Activated T-cell treated with anti-CD3 and anti-CD28 coated beads, Interleukin-2, amount 50 U/mL, for 4 hours (primary cell): Measurements from ENCODE around the gene MNT. TPM values are rescaled to one million over a fixed set of nuclear protein-coding genes. Genes with fewer than 3 reads are reported as not detected.

ENCODE experiments used
- ATAC-seq, 2 donors: fragments of 200-7000 bp; cut with Tn5 transposase; one replicate each; pipeline ENCODE4 v1.10.0; 2021
- DNase-seq: peaks from one replicate; pipeline ENCODE4 v3.0.0-alpha.2; 2020
- H3K27me3 Mint-ChIP-seq: one replicate; pipeline ENCODE4 v1.8.0; 2021; ENCODE audit warnings: low read depth, mixed read lengths
- H3K36me3 Mint-ChIP-seq: one replicate; pipeline ENCODE4 v1.8.0; 2022; ENCODE audit warnings: mixed read lengths; ENCODE audit not compliant: insufficient read depth
- H3K4me1 Mint-ChIP-seq: one replicate; pipeline ENCODE4 v1.8.0; 2021; ENCODE audit warnings: low read depth, mixed read lengths
- H3K4me3 Mint-ChIP-seq: one replicate; pipeline ENCODE4 v1.8.0; 2021; ENCODE audit warnings: mild to moderate bottlenecking, moderate library complexity, mixed read lengths
- H3K9me3 Mint-ChIP-seq: one replicate; pipeline ENCODE4 v1.8.0; 2021; ENCODE audit warnings: mixed read lengths
- total RNA-seq, 3 donors: library from RNA; stranded (reverse); gene quantifications; one replicate each; pipeline ENCODE4 v1.2.1, GENCODE V29; 2021

The MNT gene
- total RNA-seq, 3 donors from 2014 or later = 27.8 to 30.7 (median 29.5) TPM

DNA sequence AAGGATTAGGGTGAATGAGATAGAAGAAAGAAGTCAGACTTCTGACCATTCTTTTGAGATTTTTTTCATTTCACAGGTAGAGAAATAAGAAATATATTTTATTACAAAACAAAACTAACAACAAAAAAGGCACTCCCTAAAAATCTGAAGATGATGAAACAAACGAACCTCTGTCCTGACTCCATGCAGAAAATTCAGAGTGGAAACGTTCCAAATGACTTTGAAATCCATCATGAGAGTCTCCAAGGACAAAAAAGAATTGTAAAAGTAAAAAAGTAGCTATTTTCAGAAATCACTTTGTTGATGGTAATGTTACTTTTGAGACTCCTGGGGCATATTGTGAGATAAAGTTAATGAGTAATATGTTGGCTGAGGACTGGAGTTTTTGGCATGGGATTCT is 26.4 kb upstream of the MNT start:
- Mint-ChIP-seq H3K4me3 (no peak overlapping the region), H3K4me1 (no peaks in the 10 kb centered on the region), H3K36me3 (peaks cover 11% of the 10 kb centered on the region), H3K27me3 (no peaks in the 10 kb centered on the region), H3K9me3 (no peaks in the 10 kb centered on the region)
- ATAC-seq (no peak), DNase-seq (no peak)

DNA sequence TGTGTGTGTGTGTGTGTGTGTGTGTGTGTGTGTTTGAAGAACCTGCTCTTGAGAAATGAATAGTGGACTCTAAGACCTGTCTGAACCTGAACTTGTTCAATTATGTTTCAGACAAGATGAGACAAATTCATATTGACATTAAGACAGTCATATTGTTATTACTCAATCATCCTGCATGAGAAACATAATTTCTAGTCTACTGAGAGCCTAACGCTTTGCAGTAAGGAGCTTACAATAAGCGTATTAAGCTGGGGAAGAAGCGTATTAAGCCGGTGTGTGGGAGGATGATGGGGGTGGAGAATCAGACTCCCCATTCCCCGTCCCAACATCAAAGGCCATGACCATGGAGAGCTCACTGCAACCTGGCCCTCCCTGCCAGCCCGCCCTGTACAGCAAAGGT is 22.4 kb upstream of the MNT start:
- no peak overlapping the region for H3K4me3 Mint-ChIP-seq
- no peaks in the 10 kb centered on the region for H3K27me3 Mint-ChIP-seq
- ATAC-seq (no peak), DNase-seq (no peak)
- H3K9me3 Mint-ChIP-seq = no peaks in the 10 kb centered on the region
- no peaks in the 10 kb centered on the region for H3K4me1 Mint-ChIP-seq
- peaks cover 23% of the 10 kb centered on the region for H3K36me3 Mint-ChIP-seq

DNA sequence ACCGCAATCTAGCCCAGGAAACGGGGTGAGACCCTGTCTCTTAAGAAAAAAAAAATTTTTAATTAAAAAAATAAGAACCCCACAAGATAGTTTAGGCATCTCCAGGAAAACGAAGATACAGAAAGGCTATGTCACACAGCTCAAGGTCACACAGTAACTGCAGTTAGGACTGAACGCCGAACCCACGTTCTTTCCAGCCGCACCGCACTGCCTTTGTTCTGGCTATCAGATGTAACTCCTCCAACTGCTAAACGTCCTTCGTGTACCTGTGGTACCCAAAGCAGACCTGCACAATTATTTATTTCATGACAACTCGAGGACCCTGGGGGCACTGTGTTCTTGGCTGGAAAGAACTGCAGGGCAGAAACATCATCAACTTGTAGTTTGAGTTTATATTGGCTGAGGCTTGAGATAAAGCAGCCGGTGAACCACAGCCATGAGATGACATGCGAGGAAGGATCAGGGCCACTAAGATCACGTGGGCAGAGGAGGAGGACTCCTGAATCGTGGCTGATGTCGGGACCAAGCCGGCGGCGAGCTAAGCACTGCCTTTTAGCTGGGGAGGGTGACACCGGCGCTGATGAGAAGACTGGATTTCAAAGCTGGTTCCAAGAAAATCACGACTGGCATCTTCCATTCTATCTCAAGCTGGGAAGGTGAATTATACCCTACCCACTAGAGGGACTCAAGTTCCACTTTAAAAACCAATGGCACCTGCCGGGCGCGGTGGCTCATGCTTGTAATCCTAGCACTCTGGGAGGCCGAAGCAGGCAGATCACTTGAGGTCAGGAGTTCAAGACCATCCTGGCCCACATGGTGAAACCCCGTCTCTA is 20.7 kb upstream of the MNT start:
- no peak for DNase-seq
- no peaks in the 10 kb centered on the region for H3K27me3 Mint-ChIP-seq
- peaks cover 24% of the 10 kb centered on the region for H3K36me3 Mint-ChIP-seq

DNA sequence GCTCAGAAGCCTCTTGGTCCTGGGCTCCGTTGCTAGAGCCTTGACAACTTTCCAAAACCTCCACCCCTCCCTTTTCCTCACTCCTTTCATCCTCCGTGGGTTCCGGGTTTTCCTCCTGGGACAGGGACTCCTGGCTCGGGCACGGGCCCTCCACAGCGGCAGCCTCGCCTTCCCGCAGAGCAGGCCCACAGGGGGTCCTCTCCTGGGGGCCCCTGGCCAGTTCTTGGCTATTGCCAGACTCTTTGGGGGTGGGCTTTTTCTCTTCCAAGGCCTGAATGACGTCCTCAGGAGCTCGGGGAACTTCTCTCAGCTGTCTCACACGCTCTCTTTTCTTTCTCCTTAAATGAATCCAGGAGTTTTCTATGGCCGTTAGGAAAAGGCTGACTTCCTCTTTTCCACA is 19.3 kb upstream of the MNT start:
- no peaks in the 10 kb centered on the region for H3K9me3 Mint-ChIP-seq
- H3K4me1 Mint-ChIP-seq = no peaks in the 10 kb centered on the region
- ATAC-seq = no peak
- H3K27me3 Mint-ChIP-seq = no peaks in the 10 kb centered on the region
- no peak for DNase-seq
- H3K4me3 Mint-ChIP-seq = no peak overlapping the region
- peaks cover 17% of the 10 kb centered on the region for H3K36me3 Mint-ChIP-seq

More for the DNA sequence above, 20.7 kb upstream of the MNT start:
- H3K9me3 Mint-ChIP-seq = no peaks in the 10 kb centered on the region
- no peaks in the 10 kb centered on the region for H3K4me1 Mint-ChIP-seq
- ATAC-seq = no peak
- H3K4me3 Mint-ChIP-seq = no peak overlapping the region

DNA sequence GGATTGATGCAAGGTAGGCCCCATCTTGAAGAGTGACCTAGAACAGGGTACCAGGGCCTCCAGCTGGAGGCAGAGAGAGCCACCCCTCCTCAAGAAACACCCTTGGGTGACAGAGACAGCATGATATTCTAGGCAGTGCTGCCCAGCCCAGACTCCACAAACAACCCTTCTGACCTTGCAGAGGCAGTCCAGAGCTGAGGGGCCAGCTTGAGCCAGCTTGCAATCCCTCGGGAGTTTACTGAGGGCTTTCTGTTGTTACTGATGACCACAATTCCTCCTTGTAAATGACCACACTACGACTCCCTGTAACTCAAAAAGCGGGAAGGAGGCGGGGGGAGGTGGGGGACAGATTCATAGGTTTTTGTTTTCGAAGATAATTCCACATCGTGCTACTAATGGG is 18.6 kb upstream of the MNT start:
- H3K27me3 Mint-ChIP-seq = no peaks in the 10 kb centered on the region
- no peaks in the 10 kb centered on the region for H3K9me3 Mint-ChIP-seq
- ATAC-seq = no peak
- peaks cover 17% of the 10 kb centered on the region for H3K36me3 Mint-ChIP-seq
- no peak overlapping the region for H3K4me3 Mint-ChIP-seq
- DNase-seq = no peak
- no peaks in the 10 kb centered on the region for H3K4me1 Mint-ChIP-seq

DNA sequence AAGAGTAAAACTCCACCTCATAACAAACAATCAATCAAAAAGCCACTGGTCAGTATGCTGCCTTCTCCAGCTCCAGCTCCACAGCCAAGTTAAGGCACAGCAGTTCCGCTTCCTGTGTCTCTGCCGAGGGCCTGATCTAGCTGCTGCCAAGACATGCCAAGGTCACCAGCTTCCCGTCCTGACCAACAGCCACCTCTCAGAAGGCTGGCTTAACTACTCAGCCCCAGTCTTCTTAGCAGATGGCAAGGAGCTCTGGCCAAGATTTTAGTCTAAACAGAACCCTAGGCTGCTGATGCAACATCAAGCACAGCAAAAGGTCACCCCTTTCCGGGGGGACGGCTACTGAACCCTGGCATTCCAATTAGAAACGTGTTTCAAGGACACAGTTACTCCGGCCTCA is 17.7 kb upstream of the MNT start:
- Mint-ChIP-seq H3K4me1 (no peaks in the 10 kb centered on the region), H3K27me3 (no peaks in the 10 kb centered on the region), H3K36me3 (peaks cover 20% of the 10 kb centered on the region), H3K4me3 (no peak overlapping the region), H3K9me3 (no peaks in the 10 kb centered on the region)
- DNase-seq (no peak), ATAC-seq (no peak)

DNA sequence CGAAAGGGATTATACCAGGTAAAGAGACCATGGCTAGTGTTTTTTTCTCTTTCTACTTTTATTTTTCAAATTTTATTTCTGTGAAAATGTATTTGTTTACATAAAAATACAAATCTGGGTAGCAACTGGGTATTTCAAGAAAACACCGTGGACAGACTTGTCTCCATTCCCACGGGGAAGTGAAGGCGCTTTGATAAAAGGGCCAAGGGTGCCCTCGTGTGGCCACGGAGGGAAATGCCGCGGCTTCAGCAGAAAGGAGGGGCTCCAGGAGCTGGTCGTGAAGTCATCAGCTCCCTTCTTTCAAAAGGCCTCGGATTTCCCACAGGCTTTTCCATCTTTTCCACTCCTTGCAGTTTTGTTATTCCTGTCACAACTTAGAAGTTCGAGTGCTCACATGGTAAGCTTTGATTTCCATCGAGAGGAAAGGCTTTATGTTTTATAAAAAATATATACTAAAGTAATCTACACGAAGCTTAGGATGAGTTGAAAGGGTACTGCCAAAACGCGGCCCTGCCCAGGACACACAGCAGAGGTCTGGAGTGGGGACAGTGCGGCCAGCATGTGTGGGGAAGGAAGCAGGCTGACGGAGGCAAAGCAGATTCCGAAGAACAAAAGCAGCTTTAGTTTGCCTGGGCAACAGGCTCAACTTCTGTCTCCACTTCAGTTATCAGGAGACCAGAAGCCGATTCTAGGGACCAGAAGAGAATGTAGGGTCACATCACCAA is 15.3 kb upstream of the MNT start:
- Mint-ChIP-seq H3K4me3 (no peak overlapping the region), H3K9me3 (no peaks in the 10 kb centered on the region), H3K27me3 (no peaks in the 10 kb centered on the region), H3K4me1 (no peaks in the 10 kb centered on the region), H3K36me3 (peaks cover 19% of the 10 kb centered on the region)
- ATAC-seq (peak; percentile 84 to 85), DNase-seq (peak; percentile 91)

DNA sequence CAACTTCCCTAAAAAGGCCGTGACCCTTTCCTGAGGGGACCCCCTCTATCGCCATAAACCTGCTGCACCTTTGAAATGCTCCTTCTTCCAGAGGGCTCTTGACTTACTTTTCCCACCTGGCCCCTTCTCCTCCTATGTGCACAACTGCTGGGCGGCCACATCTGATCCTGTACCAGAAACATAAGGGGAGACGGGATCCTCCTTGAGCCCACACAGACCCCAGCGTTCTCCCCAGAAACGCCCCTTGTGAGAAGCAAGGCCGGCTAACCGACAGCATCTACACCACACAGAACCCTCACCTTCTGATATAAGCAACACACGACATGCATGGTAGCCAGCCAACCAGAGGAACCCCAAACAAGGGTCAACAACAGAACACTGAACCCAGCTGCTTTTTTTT is 14.2 kb upstream of the MNT start:
- peaks cover 18% of the 10 kb centered on the region for H3K36me3 Mint-ChIP-seq
- no peaks in the 10 kb centered on the region for H3K27me3 Mint-ChIP-seq
- no peak for DNase-seq
- ATAC-seq = no peak
- no peaks in the 10 kb centered on the region for H3K4me1 Mint-ChIP-seq
- no peak overlapping the region for H3K4me3 Mint-ChIP-seq
- no peaks in the 10 kb centered on the region for H3K9me3 Mint-ChIP-seq

DNA sequence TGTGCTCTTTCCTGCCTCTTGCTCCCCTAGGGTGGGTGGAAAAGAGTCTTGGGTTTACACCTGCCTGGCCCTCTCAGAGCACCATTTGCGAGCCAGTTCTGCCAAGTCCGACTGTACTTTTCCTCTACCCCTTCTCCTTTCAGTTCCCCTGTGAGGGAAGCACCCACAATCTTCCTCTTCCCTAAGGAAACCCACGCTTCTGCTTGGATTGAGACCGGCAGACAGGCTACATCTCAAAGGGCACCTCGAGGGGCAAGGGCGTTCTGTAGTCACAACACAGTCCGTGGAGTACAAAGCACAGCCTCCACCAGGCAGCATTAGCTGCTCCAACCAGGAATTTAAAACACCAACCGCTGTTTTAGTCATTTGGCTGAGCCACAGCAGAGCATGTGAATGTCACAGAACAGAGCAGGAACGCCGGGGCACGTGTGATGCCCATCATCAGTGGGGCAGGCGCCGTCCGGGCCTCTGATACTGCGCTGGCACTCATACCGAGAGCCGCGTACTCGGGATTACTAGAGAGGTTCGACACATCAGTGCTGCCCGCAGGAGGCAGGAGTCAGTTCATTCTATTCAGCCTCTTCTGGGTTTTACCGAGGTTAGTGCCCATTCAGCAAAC is 13.7 kb upstream of the MNT start:
- DNase-seq (no peak), ATAC-seq (no peak)
- H3K27me3 Mint-ChIP-seq = no peaks in the 10 kb centered on the region
- H3K4me3 Mint-ChIP-seq = no peak overlapping the region
- H3K4me1 Mint-ChIP-seq = no peaks in the 10 kb centered on the region
- no peaks in the 10 kb centered on the region for H3K9me3 Mint-ChIP-seq
- peaks cover 16% of the 10 kb centered on the region for H3K36me3 Mint-ChIP-seq

DNA sequence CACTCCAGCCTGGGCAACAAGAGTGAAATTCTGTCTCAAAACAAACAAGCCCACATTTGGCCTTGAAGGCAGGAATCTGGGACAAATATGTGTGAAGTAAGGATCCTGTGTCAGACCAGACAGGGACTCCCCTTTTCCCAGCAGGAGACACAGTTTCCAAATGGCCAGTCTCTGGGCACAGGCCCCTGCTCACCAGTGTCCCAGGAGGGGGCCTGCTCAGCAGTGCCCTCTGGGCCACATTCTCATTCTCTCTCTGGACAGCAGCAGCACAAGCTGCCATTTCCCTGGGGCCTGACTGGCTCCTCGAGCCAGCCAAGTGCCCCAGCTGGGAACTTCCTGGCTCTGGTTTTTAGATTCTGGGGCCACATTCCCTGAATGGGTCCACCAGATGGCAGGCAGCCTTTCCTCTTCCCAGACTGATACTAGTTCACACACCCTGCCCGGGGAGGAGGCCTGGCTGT is 11.7 kb upstream of the MNT start:
- no peaks in the 10 kb centered on the region for H3K4me1 Mint-ChIP-seq
- no peaks in the 10 kb centered on the region for H3K9me3 Mint-ChIP-seq
- peaks cover 12% of the 10 kb centered on the region for H3K36me3 Mint-ChIP-seq
- ATAC-seq (no peak), DNase-seq (no peak)
- H3K4me3 Mint-ChIP-seq = no peak overlapping the region
- H3K27me3 Mint-ChIP-seq = no peaks in the 10 kb centered on the region

DNA sequence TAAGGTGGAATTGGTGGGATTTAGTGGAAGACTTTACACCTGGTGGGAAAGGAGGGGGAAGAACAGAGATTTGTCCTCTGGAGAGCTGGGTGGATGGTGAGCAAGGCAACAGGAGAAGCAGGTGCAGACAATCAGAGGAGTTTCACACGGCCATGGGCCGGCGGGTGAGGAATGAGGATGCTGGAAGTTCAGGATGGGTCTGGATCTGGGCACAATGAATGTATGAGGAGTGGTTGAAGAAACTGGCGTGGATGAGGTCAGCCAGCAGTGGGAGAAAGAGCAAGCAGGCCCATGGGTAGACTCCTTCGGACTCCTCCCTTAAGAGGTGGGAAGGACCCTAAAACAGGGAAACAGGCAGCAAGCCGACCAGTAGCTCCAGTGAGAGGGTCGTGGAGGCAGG is 10.1 kb upstream of the MNT start:
- peaks cover 9% of the 10 kb centered on the region for H3K36me3 Mint-ChIP-seq

DNA sequence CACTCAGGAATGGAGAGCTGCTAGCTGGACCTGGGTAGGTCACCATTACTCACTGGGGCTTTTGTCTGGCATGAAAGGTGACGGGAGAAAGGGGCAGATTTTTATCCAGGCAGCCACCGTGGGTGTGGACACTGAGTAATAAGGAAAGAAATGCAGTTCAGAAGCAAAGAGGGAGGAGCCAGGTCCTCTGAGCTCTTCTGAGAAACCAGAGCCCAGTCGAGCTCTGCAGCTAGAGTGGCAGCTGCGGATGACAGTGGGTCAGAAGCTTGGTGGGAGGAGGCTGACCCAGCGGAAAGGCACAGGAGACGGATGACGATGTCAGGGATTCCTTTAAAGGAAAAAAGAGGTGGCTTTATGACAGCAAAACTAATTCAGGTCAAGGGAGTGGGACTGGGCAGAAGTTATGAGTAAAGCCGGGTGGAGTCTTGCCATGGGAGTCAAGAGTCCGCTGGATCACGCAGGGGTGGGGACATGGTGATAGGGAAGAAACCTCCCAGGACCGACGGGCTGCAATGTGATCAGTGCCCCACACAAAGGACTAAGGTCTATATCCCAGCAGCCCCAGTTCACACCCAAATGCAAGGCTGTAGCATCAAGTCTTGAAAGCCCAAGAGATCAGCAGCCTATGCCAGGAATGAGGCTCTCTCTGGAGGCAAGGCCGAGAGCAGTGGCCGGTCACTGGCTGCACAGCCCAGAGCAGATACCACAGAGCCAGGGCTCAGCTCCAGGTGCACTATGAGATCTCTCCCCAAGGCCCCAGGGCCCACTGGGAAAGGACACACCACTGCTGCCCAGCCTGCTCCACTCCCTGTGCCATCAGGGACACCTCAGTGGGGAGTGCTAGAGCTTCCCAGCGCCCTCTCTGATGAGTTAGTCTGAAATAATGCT is 6.3 kb upstream of the MNT start:
- no peaks in the 10 kb centered on the region for H3K9me3 Mint-ChIP-seq
- peak in 1 of 2 donors; percentile 19 for ATAC-seq
- peaks cover 20% of the 10 kb centered on the region for H3K4me1 Mint-ChIP-seq
- H3K27me3 Mint-ChIP-seq = no peaks in the 10 kb centered on the region
- no peak overlapping the region for H3K4me3 Mint-ChIP-seq
- DNase-seq = no peak
- peaks cover 5% of the 10 kb centered on the region for H3K36me3 Mint-ChIP-seq

More for the DNA sequence above, 10.1 kb upstream of the MNT start:
- H3K9me3 Mint-ChIP-seq = no peaks in the 10 kb centered on the region
- ATAC-seq (no peak), DNase-seq (no peak)
- H3K4me1 Mint-ChIP-seq = peaks cover 7% of the 10 kb centered on the region
- no peaks in the 10 kb centered on the region for H3K27me3 Mint-ChIP-seq
- H3K4me3 Mint-ChIP-seq = no peak overlapping the region

DNA sequence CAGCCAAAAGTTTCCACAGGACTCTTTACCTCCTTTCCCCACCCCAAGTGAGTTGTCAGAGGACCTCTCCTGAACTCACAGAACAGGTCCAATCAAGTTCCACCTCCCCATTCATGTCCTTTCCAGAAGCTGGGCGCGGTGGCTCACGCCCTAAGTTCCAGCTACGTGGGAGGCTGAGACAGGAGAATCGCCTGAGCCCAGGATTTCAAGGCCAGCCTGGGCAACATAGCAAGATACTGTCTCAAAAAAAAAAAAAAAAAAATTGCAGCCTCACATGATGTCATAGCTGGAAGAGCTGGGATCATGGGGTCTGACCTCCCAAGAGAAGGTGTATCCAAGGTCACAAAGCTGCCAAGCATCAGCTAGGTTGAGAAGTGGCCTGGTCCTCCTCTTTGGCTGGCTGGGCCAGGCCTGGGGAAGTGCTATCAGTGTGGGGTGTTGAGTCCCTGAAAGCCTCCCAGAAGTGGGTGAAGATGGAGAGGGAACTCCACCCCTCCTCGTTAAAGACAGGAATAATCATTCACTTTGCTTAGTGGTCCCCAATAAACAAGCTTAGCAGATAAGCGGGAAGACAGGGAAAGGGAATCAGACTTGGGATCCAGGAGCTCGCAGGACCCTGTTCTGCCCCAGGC is 5.5 kb upstream of the MNT start:
- no peak for DNase-seq
- no peak overlapping the region for H3K4me3 Mint-ChIP-seq
- peaks cover 5% of the 10 kb centered on the region for H3K36me3 Mint-ChIP-seq
- H3K4me1 Mint-ChIP-seq = peaks cover 24% of the 10 kb centered on the region
- ATAC-seq = no peak
- no peaks in the 10 kb centered on the region for H3K27me3 Mint-ChIP-seq
- H3K9me3 Mint-ChIP-seq = no peaks in the 10 kb centered on the region
